Kidney epithelial cell (primary cell): ENCODE measurements around the gene FGA. TPM values are rescaled to one million over a fixed set of nuclear protein-coding genes. Genes with fewer than 3 reads are reported as not detected.

Source experiments
- DNase-seq: peaks from one replicate; pipeline ENCODE4 v3.0.0-alpha.2; 2010; ENCODE audit warnings: low read depth
- H3K27me3 ChIP-seq: 2 replicates; pipeline ENCODE4 v1.6.0; 2011; ENCODE audit warnings: low read length; ENCODE audit not compliant: control insufficient read depth, insufficient read depth
- H3K36me3 ChIP-seq: 2 replicates; pipeline ENCODE4 v1.5.1; 2011; ENCODE audit warnings: low read length; ENCODE audit not compliant: control insufficient read depth, insufficient read depth
- H3K4me3 ChIP-seq: 2 replicates; pipeline ENCODE4 v1.5.1; 2011; ENCODE audit warnings: low read depth, mild to moderate bottlenecking, control low read depth, low read length
- CTCF ChIP-seq: IDR thresholded peaks from 2 replicates; pipeline ENCODE4 v1.5.1; 2011; ENCODE audit warnings: mild to moderate bottlenecking, moderate library complexity, low read length, control low read depth, inconsistent platforms; ENCODE audit not compliant: insufficient read depth, poor library complexity, severe bottlenecking
- total RNA-seq: library from RNA; depleted of rRNA; stranded (reverse); fragments of >200 nt; gene quantifications from 2 replicates; pipeline ENCODE4 v1.2.3, GENCODE V29; 2015

Gene FGA
- total RNA-seq, 1 donor from 2014 or later = not detected

- Histone ChIP-seq H3K4me3 (no peak within 1 kb of the TSS), H3K27me3 (no peaks in the 10 kb centered on the region), H3K36me3 (no peaks in the 10 kb centered on the region)
- DNase-seq = no peak
- no peak for TF ChIP-seq CTCF
Measured at GRCh38 chr4:154612472-154613414, 22.2 kb upstream of the FGA start, which contains the start of gene FGG. TSS of gene FGG (minus strand) at chr4:154612656. CDS start at chr4:154612609, 47 bp downstream.

GRCh38 chr4:154611833-154612232 is 21.3 kb upstream of the FGA start:
- Histone ChIP-seq H3K27me3 (no peaks in the 10 kb centered on the region), H3K36me3 (no peaks in the 10 kb centered on the region), H3K4me3 (no peak overlapping the region)
- DNase-seq = no peak
- no peak for TF ChIP-seq CTCF

GRCh38 chr4:154610582-154610981 is 20.0 kb upstream of the FGA start:
- TF ChIP-seq CTCF = no peak
- Histone ChIP-seq H3K4me3 (no peak overlapping the region), H3K36me3 (no peaks in the 10 kb centered on the region), H3K27me3 (no peaks in the 10 kb centered on the region)
- DNase-seq = no peak

GRCh38 chr4:154609532-154609931 is 19.0 kb upstream of the FGA start:
- Histone ChIP-seq H3K27me3 (no peaks in the 10 kb centered on the region), H3K4me3 (no peak overlapping the region), H3K36me3 (no peaks in the 10 kb centered on the region)
- no peak for TF ChIP-seq CTCF
- no peak for DNase-seq

- Histone ChIP-seq H3K36me3 (no peaks in the 10 kb centered on the region), H3K27me3 (no peaks in the 10 kb centered on the region), H3K4me3 (no peak overlapping the region)
- no peak for DNase-seq
- no peak for TF ChIP-seq CTCF
Measured at GRCh38 chr4:154608361-154609252, 18.1 kb upstream of the FGA start.
